ENCODE measurements around the gene ZNF280D.

Gene ZNF280D

GRCh38 chr15:56631765-56632164 is 101.5 kb downstream of the ZNF280D start:
- no peaks in the 10 kb centered on the region for H3K36me3 ChIP-seq

GRCh38 chr15:56628893-56629532 is 104.3 kb downstream of the ZNF280D start:
- Histone ChIP-seq H3K9me3 (no peaks in the 10 kb centered on the region), H3K4me1 (no peaks in the 10 kb centered on the region), H3K36me3 (no peaks in the 10 kb centered on the region), H3K27me3 (no peaks in the 10 kb centered on the region), H3K4me3 (ENCODE audit: low read depth, low read length) (no peak overlapping the region)
- TF ChIP-seq CTCF (IDR thresholded peaks at IDR 0.05; ENCODE audit: low read depth, low read length), result no peak
- no peak for DNase-seq

More at GRCh38 chr15:56631765-56632164, 101.5 kb downstream of the ZNF280D start:
- H3K9me3 ChIP-seq, result no peaks in the 10 kb centered on the region
- DNase-seq, result no peak
- no peaks in the 10 kb centered on the region for H3K27me3 ChIP-seq
- TF ChIP-seq CTCF (IDR thresholded peaks at IDR 0.05; ENCODE audit: low read depth, low read length), result no peak
- no peak overlapping the region for H3K4me3 ChIP-seq (ENCODE audit: low read depth, low read length)
- H3K4me1 ChIP-seq, result no peaks in the 10 kb centered on the region

GRCh38 chr15:56619887-56620286 is 113.4 kb downstream of the ZNF280D start:
- Histone ChIP-seq H3K36me3 (no peaks in the 10 kb centered on the region), H3K9me3 (no peaks in the 10 kb centered on the region), H3K27me3 (no peaks in the 10 kb centered on the region), H3K4me1 (no peaks in the 10 kb centered on the region), H3K4me3 (ENCODE audit: low read depth, low read length) (no peak overlapping the region)
- no peak for TF ChIP-seq CTCF (IDR thresholded peaks at IDR 0.05; ENCODE audit: low read depth, low read length)
- no peak for DNase-seq

GRCh38 chr15:56617628-56618027 is 115.7 kb downstream of the ZNF280D start:
- Histone ChIP-seq H3K27me3 (no peaks in the 10 kb centered on the region), H3K4me1 (no peaks in the 10 kb centered on the region), H3K36me3 (no peaks in the 10 kb centered on the region), H3K4me3 (ENCODE audit: low read depth, low read length) (no peak overlapping the region), H3K9me3 (no peaks in the 10 kb centered on the region)
- no peak for TF ChIP-seq CTCF (IDR thresholded peaks at IDR 0.05; ENCODE audit: low read depth, low read length)
- no peak for DNase-seq

GRCh38 chr15:56616551-56616950 is 116.8 kb downstream of the ZNF280D start:
- DNase-seq, result peak; percentile 21
- Histone ChIP-seq H3K4me3 (ENCODE audit: low read depth, low read length) (no peak overlapping the region), H3K4me1 (no peaks in the 10 kb centered on the region), H3K36me3 (no peaks in the 10 kb centered on the region), H3K9me3 (no peaks in the 10 kb centered on the region), H3K27me3 (no peaks in the 10 kb centered on the region)
- TF ChIP-seq CTCF (IDR thresholded peaks at IDR 0.05; ENCODE audit: low read depth, low read length), result no peak

- no peak for DNase-seq
- Histone ChIP-seq H3K27me3 (no peaks in the 10 kb centered on the region), H3K4me1 (no peaks in the 10 kb centered on the region), H3K36me3 (no peaks in the 10 kb centered on the region), H3K9me3 (no peaks in the 10 kb centered on the region), H3K4me3 (ENCODE audit: low read depth, low read length) (no peak overlapping the region)
- TF ChIP-seq CTCF (IDR thresholded peaks at IDR 0.05; ENCODE audit: low read depth, low read length), result no peak
Measured at GRCh38 chr15:56613811-56614210, 119.5 kb downstream of the ZNF280D start.

All from BE2C (cell line).